Cardiac muscle cell (in vitro differentiated cells and primary cell): ENCODE results near the gene PUS1. TPM values are rescaled to one million over a fixed set of nuclear protein-coding genes. Genes with fewer than 3 reads are reported as not detected.

Experiments
- DNase-seq, 2 donors: peaks; one replicate each; pipeline versions ENCODE4 v3.0.0 to v3.0.0-alpha.2; 2010 to 2017; ENCODE audit warnings: low read depth in 1 of 2, low spot score in 1 of 2
- H3K27ac ChIP-seq: fragments of 200-600 bp; sonication (generic); 2 replicates; pipeline ENCODE4 v1.5.1; 2016
- H3K27me3 ChIP-seq: fragments of 200-600 bp; sonication (generic); 2 replicates; pipeline ENCODE4 v1.6.0; 2016; ENCODE audit warnings: control low read depth
- H3K36me3 ChIP-seq: fragments of 200-600 bp; sonication (generic); 2 replicates; pipeline ENCODE4 v1.5.1; 2016; ENCODE audit warnings: control low read depth
- H3K4me1 ChIP-seq: fragments of 200-600 bp; sonication (generic); 2 replicates; pipeline ENCODE4 v1.8.1; 2017; ENCODE audit warnings: low read depth, mild to moderate bottlenecking, mixed run types
- H3K4me3 ChIP-seq: fragments of 200-600 bp; sonication (generic); 2 replicates; pipeline ENCODE4 v1.5.1; 2016; ENCODE audit warnings: mild to moderate bottlenecking
- H3K9me3 ChIP-seq: fragments of 200-600 bp; sonication (generic); 2 replicates; pipeline ENCODE4 v1.5.1; 2017; ENCODE audit warnings: low read depth, mild to moderate bottlenecking, control low read depth
- CTCF ChIP-seq: IDR thresholded peaks from 2 replicates; pipeline ENCODE4 v1.5.1; 2012; ENCODE audit warnings: low read depth, mild to moderate bottlenecking, low read length
- polyA plus RNA-seq: library from polyadenylated mRNA; unstranded; fragments of >200 nt; fragmentation: Nextera tagmentation; extraction: Ambion mirVana; gene quantifications from 2 replicates; pipeline ENCODE4 v1.2.1, GENCODE V29; 2016
- total RNA-seq: library from RNA; depleted of rRNA; stranded (reverse); fragments of >200 nt; gene quantifications from 2 replicates; pipeline ENCODE4 v1.2.3, GENCODE V29; 2016

The PUS1 gene
- total and polyA plus RNA-seq, 2 experiments from 2014 or later: 7.2 to 10.4 TPM

- Histone ChIP-seq H3K9me3 (no peaks in the 10 kb centered on the region), H3K36me3 (peaks cover 8% of the 10 kb centered on the region), H3K27me3 (no peaks in the 10 kb centered on the region), H3K4me1 (no peaks in the 10 kb centered on the region), H3K27ac (no peak overlapping the region), H3K4me3 (no peak overlapping the region)
- TF ChIP-seq CTCF: no peak
- no peak for DNase-seq
Observed at GRCh38 chr12:131979606-131980005, 50.5 kb downstream of the PUS1 start.

- H3K36me3 ChIP-seq: peaks cover 8% of the 10 kb centered on the region
- no peak for TF ChIP-seq CTCF
- H3K4me3 ChIP-seq: no peak overlapping the region
- H3K9me3 ChIP-seq: no peaks in the 10 kb centered on the region
- H3K27me3 ChIP-seq: no peaks in the 10 kb centered on the region
- no peaks in the 10 kb centered on the region for H3K4me1 ChIP-seq
- H3K27ac ChIP-seq: no peak overlapping the region
- DNase-seq: no peak
Observed at GRCh38 chr12:131980263-131980662, 51.2 kb downstream of the PUS1 start.

- H3K9me3 ChIP-seq: no peaks in the 10 kb centered on the region
- no peaks in the 10 kb centered on the region for H3K27me3 ChIP-seq
- H3K4me1 ChIP-seq: no peaks in the 10 kb centered on the region
- no peak for DNase-seq
- peaks cover 8% of the 10 kb centered on the region for H3K36me3 ChIP-seq
- no peak overlapping the region for H3K4me3 ChIP-seq
- TF ChIP-seq CTCF: no peak
- H3K27ac ChIP-seq: no peak overlapping the region
Observed at GRCh38 chr12:131981388-131981787, 52.3 kb downstream of the PUS1 start.

GRCh38 chr12:131982041-131982440, 53.0 kb downstream of the PUS1 start:
- no peak for DNase-seq
- no peak overlapping the region for H3K27ac ChIP-seq
- no peak overlapping the region for H3K4me3 ChIP-seq
- H3K4me1 ChIP-seq: no peaks in the 10 kb centered on the region
- H3K36me3 ChIP-seq: peaks cover 13% of the 10 kb centered on the region
- H3K27me3 ChIP-seq: no peaks in the 10 kb centered on the region
- TF ChIP-seq CTCF: no peak
- no peaks in the 10 kb centered on the region for H3K9me3 ChIP-seq

- Histone ChIP-seq H3K4me3 (no peak overlapping the region), H3K27ac (no peak overlapping the region), H3K4me1 (no peaks in the 10 kb centered on the region), H3K9me3 (no peaks in the 10 kb centered on the region), H3K27me3 (no peaks in the 10 kb centered on the region), H3K36me3 (peaks cover 18% of the 10 kb centered on the region)
- no peak for DNase-seq
- TF ChIP-seq CTCF: no peak
Observed at GRCh38 chr12:131983026-131983425, 54.0 kb downstream of the PUS1 start.

- H3K27ac ChIP-seq: no peak overlapping the region
- H3K36me3 ChIP-seq: peaks cover 21% of the 10 kb centered on the region
- no peak overlapping the region for H3K4me3 ChIP-seq
- no peak for TF ChIP-seq CTCF
- no peaks in the 10 kb centered on the region for H3K9me3 ChIP-seq
- no peaks in the 10 kb centered on the region for H3K27me3 ChIP-seq
- DNase-seq: no peak
- no peaks in the 10 kb centered on the region for H3K4me1 ChIP-seq
Observed at GRCh38 chr12:131983554-131983953, 54.5 kb downstream of the PUS1 start.
